ENCODE data around the gene CDA.

- no peak for TF ChIP-seq EZH2 (IDR thresholded peaks at IDR 0.05; ENCODE audit: low read depth, low read length, severe bottlenecking)
- TF ChIP-seq POLR2A (IDR thresholded peaks at IDR 0.05; ENCODE audit: control extremely low read depth in 1 of 2, low read depth in 2 of 2, low read length in 2 of 2), result no peak
- TF ChIP-seq CTCF (IDR thresholded peaks at IDR 0.05; ENCODE audit: control extremely low read depth in 1 of 3, insufficient read depth in 1 of 3, low read depth in 1 of 3, low read length in 3 of 3), result no peak
- TF ChIP-seq SRF (IDR thresholded peaks at IDR 0.05; ENCODE audit: low read depth, low read length), result no peak
- TF ChIP-seq CREB1 (IDR thresholded peaks at IDR 0.05), result no peak
- no peak for TF ChIP-seq RAD21 (IDR thresholded peaks at IDR 0.05 in 1 of 2, conservative IDR thresholded peaks at IDR 0.05 in 1 of 2; ENCODE audit: low read depth in 2 of 2, low read length in 2 of 2)
- TF ChIP-seq KDM1A (IDR thresholded peaks at IDR 0.05; ENCODE audit: borderline replicate concordance, low read length), result no peak
Observed at GRCh38 chr1:20666804-20667203, 77.9 kb downstream of the CDA start.

All from H1 (cell line).